ENCODE measurements around the gene CCNYL1. TPM values are rescaled to one million over a fixed set of nuclear protein-coding genes. Genes with fewer than 3 reads are reported as not detected.

Gene CCNYL1
- polyA plus RNA-seq, 1 of the 3 experiments (the other 2 are of a cell fraction), result 8.7 TPM

DNA sequence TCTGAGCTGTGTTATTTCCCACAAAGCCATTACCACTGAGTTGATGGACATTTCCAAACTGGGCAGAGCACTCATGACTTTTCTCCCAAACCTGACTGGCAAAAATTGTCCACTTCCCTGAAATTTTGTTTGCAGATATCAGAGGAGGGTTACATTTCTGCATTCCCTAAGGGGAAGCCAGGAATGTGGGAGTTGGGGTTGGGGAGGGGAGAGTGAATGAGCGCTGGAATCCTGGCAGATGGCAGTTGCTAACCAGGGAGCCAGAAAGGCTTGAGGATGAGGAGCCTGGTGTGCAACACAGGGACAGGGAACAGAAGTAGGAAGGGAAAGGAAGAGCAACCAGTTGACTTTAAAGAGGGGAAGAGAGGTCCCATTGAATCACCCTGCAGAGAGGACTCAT, 14.0 kb upstream of the CCNYL1 start:
- no peaks in the 10 kb centered on the region for H3K27me3 ChIP-seq (ENCODE audit: insufficient read depth)
- no peak overlapping the region for H3K9ac ChIP-seq
- POLR2A ChIA-PET, result no interaction called here
- H3K36me3 ChIP-seq (replicated peaks in 1 of 2; ENCODE audit: control insufficient read depth in 1 of 2, insufficient read depth in 2 of 2, low read length in 1 of 2), result no peaks in the 10 kb centered on the region
- H3K79me2 ChIP-seq (ENCODE audit: insufficient read depth), result no peaks in the 10 kb centered on the region
- TF ChIP-seq FOXJ3 (CRISPR knock-in tag; IDR thresholded peaks at IDR 0.05) (no peak), TEAD4 (IDR thresholded peaks at IDR 0.05; ENCODE audit: borderline replicate concordance, insufficient read depth) (no peak), NRF1 (IDR thresholded peaks at IDR 0.05; ENCODE audit: low read depth, low read length) (no peak), RAD21 (IDR thresholded peaks at IDR 0.05; ENCODE audit: low read length) (no peak), RXRA (IDR thresholded peaks at IDR 0.05; ENCODE audit: borderline replicate concordance, low read depth) (no peak), ELF1 (IDR thresholded peaks at IDR 0.05) (no peak), NFIC (IDR thresholded peaks at IDR 0.05; ENCODE audit: borderline replicate concordance) (no peak), MEF2A (IDR thresholded peaks at IDR 0.05; ENCODE audit: borderline replicate concordance, low read depth) (no peak), MXI1 (IDR thresholded peaks at IDR 0.05; ENCODE audit: low read depth, low read length) (no peak), POLR2AphosphoS5 (IDR thresholded peaks at IDR 0.05; ENCODE audit: low read depth, low read length) (no peak), FOSL2 (IDR thresholded peaks at IDR 0.05; ENCODE audit: borderline replicate concordance, low read depth) (no peak), JUND (IDR thresholded peaks at IDR 0.05) (no peak), RCOR1 (IDR thresholded peaks at IDR 0.05; ENCODE audit: low read length) (no peak), YY1 (IDR thresholded peaks at IDR 0.05; ENCODE audit: low read depth) (no peak)
- TF ChIP-seq, protein P1, sequence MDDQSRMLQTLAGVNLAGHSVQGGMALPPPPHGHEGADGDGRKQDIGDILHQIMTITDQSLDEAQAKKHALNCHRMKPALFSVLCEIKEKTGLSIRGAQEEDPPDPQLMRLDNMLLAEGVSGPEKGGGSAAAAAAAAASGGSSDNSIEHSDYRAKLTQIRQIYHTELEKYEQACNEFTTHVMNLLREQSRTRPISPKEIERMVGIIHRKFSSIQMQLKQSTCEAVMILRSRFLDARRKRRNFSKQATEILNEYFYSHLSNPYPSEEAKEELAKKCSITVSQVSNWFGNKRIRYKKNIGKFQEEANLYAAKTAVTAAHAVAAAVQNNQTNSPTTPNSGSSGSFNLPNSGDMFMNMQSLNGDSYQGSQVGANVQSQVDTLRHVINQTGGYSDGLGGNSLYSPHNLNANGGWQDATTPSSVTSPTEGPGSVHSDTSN (IDR thresholded peaks at IDR 0.05), result no peak
- TF ChIP-seq, protein P2, sequence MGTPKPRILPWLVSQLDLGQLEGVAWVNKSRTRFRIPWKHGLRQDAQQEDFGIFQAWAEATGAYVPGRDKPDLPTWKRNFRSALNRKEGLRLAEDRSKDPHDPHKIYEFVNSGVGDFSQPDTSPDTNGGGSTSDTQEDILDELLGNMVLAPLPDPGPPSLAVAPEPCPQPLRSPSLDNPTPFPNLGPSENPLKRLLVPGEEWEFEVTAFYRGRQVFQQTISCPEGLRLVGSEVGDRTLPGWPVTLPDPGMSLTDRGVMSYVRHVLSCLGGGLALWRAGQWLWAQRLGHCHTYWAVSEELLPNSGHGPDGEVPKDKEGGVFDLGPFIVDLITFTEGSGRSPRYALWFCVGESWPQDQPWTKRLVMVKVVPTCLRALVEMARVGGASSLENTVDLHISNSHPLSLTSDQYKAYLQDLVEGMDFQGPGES (IDR thresholded peaks at IDR 0.05; ENCODE audit: low read depth, low read length), result no peak
- TF ChIP-seq, protein P3, sequence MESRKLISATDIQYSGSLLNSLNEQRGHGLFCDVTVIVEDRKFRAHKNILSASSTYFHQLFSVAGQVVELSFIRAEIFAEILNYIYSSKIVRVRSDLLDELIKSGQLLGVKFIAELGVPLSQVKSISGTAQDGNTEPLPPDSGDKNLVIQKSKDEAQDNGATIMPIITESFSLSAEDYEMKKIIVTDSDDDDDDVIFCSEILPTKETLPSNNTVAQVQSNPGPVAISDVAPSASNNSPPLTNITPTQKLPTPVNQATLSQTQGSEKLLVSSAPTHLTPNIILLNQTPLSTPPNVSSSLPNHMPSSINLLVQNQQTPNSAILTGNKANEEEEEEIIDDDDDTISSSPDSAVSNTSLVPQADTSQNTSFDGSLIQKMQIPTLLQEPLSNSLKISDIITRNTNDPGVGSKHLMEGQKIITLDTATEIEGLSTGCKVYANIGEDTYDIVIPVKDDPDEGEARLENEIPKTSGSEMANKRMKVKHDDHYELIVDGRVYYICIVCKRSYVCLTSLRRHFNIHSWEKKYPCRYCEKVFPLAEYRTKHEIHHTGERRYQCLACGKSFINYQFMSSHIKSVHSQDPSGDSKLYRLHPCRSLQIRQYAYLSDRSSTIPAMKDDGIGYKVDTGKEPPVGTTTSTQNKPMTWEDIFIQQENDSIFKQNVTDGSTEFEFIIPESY (IDR thresholded peaks at IDR 0.05; ENCODE audit: borderline replicate concordance, low read depth), result no peak
- TF ChIP-seq, protein P4, sequence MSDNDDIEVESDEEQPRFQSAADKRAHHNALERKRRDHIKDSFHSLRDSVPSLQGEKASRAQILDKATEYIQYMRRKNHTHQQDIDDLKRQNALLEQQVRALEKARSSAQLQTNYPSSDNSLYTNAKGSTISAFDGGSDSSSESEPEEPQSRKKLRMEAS (IDR thresholded peaks at IDR 0.05; ENCODE audit: low read depth), result no peak
- no peaks in the 10 kb centered on the region for H3K9me2 ChIP-seq
- no peak for DNase-seq
- H2AFZ ChIP-seq (ENCODE audit: low read depth), result no peak overlapping the region
- no peaks in the 10 kb centered on the region for H4K20me1 ChIP-seq (ENCODE audit: insufficient read depth)
- peaks cover 1% of the 10 kb centered on the region for H3F3A ChIP-seq (replicated peaks; ENCODE audit: insufficient read depth)
- H3K4me3 ChIP-seq (ENCODE audit: low read depth in 2 of 2, low read length in 1 of 2), result no peak overlapping the region
- no peak overlapping the region for H3K4me2 ChIP-seq
- no peaks in the 10 kb centered on the region for H3K4me1 ChIP-seq (ENCODE audit: control insufficient read depth in 1 of 2, insufficient read depth in 2 of 2, low read depth in 1 of 2, low read length in 1 of 2)
- 94% methylated on average over 1 of the region's 1 CpG for WGBS (ENCODE audit: low lambda C conversion rate)
- CTCF ChIA-PET, result interaction anchor here (1.2 kb wide), 1 partner anchor 49 kb away, joined by 3 read pairs; no protein-coding TSS in a partner anchor
- H3K27ac ChIP-seq (ENCODE audit: low read depth in 2 of 2, low read length in 1 of 2), result no peak overlapping the region
- no peaks in the 10 kb centered on the region for H3K9me3 ChIP-seq

Data from SK-N-SH (cell line).